SK-N-MC (cell line): ENCODE measurements around the gene PAK5.

Source experiments
- EZH2 ChIP-seq: fragments of 200-600 bp; sonication (generic); IDR thresholded peaks from one replicate; pipeline ENCODE4 v1.6.1; 2017; ENCODE audit warnings: antibody characterized with exemption
- POLR2AphosphoS5 ChIP-seq: IDR thresholded peaks from 2 replicates; pipeline ENCODE4 v1.6.1; 2012; ENCODE audit warnings: mild to moderate bottlenecking, low read depth, low read length, borderline replicate concordance

GRCh38 chr20:9630554-9630953, 208.3 kb downstream of the PAK5 start:
- TF ChIP-seq EZH2: no peak
- no peak for TF ChIP-seq POLR2AphosphoS5
